GM23248 (cell line): ENCODE measurements around the gene ANKRD62.
"Not testable (repeated sequence)": the region's sequence is repeated elsewhere in the genome, so short reads cannot be mapped to it uniquely, and the experiment has no call there.

Experiments
- EZH2 ChIP-seq: fragments of 200-600 bp; sonication (generic); IDR thresholded peaks from 2 replicates; pipeline ENCODE4 v1.6.1; 2018; ENCODE audit warnings: antibody characterized with exemption, mild to moderate bottlenecking; ENCODE audit not compliant: insufficient read depth, poor library complexity, severe bottlenecking
- EZH2phosphoT487 ChIP-seq: fragments of 200-600 bp; sonication (generic); IDR thresholded peaks from 2 replicates; pipeline ENCODE4 v1.6.1; 2018; ENCODE audit warnings: antibody characterized with exemption, moderate library complexity, mild to moderate bottlenecking, low read depth; ENCODE audit not compliant: insufficient read depth

GRCh38 chr18:12122043-12122389 lies 28.4 kb downstream of the ANKRD62 start:
- TF ChIP-seq EZH2phosphoT487, EZH2: not testable (repeated sequence)
